ENCODE measurements around the gene PCDHAC1.

The PCDHAC1 gene

DNA sequence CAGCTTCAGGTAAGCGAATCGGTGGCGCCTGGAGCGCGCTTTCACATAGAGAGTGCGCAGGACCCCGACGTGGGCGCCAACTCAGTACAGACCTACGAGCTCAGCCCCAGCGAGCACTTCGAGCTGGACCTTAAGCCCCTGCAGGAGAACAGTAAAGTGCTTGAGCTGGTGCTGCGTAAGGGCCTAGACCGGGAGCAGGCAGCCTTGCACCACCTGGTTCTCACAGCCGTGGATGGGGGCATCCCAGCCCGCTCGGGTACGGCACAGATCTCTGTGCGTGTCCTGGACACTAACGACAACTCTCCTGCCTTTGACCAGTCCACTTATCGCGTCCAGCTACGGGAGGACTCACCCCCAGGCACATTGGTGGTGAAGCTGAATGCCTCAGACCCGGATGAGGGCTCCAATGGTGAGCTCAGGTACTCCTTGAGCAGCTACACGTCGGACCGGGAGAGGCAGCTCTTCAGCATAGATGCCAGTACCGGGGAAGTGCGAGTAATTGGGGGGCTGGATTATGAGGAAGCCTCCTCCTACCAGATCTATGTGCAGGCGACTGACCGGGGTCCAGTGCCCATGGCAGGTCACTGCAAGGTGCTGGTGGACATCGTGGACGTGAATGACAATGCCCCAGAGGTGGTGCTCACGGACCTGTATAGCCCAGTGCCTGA is 41.3 kb downstream of the PCDHAC1 start:
- DNase-seq = no peak

- DNase-seq = no peak
These were observed 43.8 kb downstream of the PCDHAC1 start for GRCh38 chr5:140969880-140970279.

- DNase-seq = no peak
These were observed 47.5 kb downstream of the PCDHAC1 start for GRCh38 chr5:140973550-140973949.

GRCh38 chr5:140977003-140977402 is 50.9 kb downstream of the PCDHAC1 start:
- no peak for DNase-seq

GRCh38 chr5:140978260-140978659 is 52.2 kb downstream of the PCDHAC1 start:
- DNase-seq = no peak

DNA sequence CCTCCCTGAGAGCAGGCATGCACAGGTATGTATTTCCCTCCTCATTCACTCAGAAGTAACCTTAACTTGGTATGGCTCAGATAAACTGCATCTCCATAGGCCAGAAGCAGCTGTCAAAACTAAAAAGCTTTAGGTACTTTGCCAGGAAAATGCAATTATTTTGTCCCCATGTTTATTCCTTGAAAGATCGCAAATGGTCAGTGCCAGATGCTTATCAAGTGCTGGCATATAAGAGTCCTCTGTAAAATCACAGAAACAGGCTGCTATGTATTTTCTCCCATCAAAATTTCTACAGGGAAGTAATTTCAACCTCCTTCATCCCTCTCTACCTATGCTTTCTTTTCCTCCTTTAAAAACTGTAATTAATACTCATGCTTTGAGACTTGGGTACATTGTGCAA is 52.9 kb downstream of the PCDHAC1 start:
- DNase-seq = no peak
